LNCaP clone FGC (cell line): ENCODE results near the gene ADGRD1.

Experiments used
- DNase-seq: peaks from one replicate; pipeline ENCODE4 v3.0.0-alpha.2; 2011; ENCODE audit warnings: low read depth
- H3K4me3 ChIP-seq: 2 replicates; pipeline ENCODE4 v1.5.1; 2011; ENCODE audit warnings: mild to moderate bottlenecking, low read depth, low read length, control low read depth
- TF ChIP-seq, protein P1 (sequence below): IDR thresholded peaks from 2 replicates; pipeline ENCODE4 v1.5.1; 2012; ENCODE audit warnings: mild to moderate bottlenecking; ENCODE audit not compliant: control insufficient read depth, insufficient read depth; ENCODE audit errors: extremely low read depth

Gene ADGRD1

DNA sequence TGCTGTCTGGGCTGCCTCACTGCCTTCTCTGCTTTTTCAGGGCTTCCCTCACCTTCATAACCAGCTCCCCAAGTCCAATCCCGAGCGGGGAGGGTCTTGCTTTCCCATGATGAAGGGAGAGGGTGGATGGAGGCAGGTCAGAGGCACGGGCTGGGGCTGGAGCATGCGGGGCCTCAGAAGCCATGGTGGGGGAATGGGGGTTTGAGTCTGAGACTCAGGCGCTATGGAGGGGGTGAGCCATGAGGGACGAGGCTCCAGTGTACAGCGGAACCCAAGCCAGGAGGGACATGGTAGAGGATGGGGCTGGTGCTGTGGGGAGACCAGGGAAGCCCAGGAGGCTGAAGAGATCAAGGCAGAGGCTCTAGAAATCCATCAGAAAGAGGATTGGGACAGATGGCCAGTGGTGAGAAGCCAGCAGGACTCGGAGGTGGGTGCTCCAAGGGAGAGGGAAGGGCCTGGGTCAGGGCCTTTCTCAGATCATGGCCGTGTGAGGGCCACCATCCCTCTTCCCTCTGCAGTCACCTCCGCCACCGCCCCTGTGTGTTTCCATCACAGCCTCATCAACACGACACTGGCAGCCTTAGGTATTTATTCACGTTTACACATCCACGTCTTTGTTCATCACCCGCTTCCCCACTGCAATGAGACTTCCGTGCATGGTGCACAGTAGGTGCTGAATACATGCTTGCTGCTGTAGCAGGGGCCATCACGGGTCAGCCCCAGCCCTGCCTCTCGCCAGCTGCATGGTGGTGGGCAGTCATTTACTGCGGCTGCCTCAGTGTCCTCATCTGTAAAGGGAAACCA lies 144.7 kb downstream of the ADGRD1 start:
- no peak for DNase-seq
- TF ChIP-seq, protein P1, sequence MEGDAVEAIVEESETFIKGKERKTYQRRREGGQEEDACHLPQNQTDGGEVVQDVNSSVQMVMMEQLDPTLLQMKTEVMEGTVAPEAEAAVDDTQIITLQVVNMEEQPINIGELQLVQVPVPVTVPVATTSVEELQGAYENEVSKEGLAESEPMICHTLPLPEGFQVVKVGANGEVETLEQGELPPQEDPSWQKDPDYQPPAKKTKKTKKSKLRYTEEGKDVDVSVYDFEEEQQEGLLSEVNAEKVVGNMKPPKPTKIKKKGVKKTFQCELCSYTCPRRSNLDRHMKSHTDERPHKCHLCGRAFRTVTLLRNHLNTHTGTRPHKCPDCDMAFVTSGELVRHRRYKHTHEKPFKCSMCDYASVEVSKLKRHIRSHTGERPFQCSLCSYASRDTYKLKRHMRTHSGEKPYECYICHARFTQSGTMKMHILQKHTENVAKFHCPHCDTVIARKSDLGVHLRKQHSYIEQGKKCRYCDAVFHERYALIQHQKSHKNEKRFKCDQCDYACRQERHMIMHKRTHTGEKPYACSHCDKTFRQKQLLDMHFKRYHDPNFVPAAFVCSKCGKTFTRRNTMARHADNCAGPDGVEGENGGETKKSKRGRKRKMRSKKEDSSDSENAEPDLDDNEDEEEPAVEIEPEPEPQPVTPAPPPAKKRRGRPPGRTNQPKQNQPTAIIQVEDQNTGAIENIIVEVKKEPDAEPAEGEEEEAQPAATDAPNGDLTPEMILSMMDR = no peak
- H3K4me3 ChIP-seq = no peak overlapping the region

DNA sequence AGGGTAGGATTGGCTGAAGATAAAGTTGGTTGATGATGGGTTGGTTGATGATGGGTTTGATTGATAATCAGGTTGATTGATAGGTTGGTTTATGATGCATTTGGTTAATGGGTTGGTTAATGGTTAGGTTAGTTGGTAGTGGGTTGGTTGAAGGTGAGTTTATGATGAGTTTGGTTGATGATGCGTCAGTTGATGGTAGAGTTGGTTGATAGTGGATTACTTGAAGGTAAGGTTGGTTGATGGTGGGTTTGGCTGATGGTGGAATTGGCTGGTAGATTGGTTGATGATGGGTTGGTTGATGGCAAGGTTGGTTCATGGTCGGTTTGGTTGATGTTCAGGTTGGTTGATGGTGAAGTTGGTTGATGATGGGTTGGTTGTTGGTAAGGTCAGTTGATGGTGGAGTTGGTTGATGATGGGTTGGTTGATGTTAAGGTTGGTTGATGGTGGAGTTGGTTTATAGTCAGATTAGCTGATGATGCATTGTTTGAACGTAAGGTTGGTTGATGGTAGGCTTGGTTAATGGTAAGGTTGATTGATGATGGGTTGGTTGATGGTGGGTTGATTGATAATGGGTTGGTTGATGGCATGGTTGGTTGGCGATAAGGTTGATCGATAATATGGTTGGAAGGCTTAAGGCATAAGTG lies 146.4 kb downstream of the ADGRD1 start:
- no peak overlapping the region for H3K4me3 ChIP-seq
- TF ChIP-seq, protein P1 = no peak
- no peak for DNase-seq

DNA sequence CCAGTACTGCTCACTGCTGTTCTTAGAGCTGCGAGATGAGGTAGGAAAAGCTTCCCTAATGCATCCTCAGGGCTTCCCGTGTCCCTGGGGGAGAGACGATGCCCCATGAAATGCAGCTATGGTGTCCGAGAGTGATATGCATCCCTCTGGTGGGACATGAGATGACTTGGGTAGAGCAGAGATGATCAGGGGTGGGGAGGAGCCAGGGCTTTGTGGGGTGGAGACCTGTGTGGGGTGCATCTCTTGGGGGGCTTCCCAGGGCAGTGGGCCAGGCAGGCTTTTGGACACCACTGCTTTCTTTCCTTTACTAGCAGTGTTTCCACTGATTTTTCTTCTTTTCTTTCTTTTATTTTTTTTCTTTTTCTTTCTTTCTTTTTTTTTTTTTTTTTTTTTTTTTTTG lies 147.3 kb downstream of the ADGRD1 start:
- DNase-seq = no peak
- TF ChIP-seq, protein P1 = no peak
- H3K4me3 ChIP-seq = no peak overlapping the region

DNA sequence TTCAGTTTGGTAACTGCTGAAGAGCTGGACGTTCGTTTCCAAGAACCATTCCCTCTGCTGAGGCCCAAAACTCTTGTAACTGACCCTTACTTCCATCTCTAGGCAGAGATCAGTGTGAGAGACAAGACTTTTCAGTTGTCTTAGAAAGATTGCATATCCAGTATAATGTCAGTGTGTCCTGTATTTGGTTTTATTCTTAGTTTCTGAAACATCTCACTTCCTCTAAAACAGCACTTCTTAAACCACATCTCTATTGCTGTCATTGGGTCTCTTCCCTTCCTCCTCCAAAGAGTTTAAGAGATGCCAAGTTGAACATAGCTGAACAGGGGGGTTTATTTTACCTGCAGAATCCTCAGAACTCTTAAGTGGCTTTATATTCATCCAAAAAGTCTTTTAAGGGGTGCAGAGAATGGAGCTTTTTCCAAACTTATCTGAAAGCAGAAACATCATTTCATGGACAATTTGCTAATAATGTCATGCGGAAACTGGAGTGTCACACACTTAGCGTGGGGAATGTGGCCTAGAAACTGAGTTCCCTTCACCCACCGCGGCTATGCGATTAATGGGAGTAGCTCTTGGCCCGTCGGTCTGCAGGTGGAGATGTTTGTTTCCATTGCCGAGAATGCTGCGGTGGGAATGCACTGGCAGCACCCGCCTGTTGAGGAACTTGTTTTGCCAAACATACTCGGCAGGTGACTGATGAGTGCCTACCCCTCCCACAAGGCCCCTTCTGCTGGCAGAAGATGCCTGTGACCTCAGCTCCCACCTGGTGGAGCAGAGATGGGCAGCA lies 148.2 kb downstream of the ADGRD1 start:
- DNase-seq = no peak
- H3K4me3 ChIP-seq = no peak overlapping the region
- TF ChIP-seq, protein P1 = no peak

DNA sequence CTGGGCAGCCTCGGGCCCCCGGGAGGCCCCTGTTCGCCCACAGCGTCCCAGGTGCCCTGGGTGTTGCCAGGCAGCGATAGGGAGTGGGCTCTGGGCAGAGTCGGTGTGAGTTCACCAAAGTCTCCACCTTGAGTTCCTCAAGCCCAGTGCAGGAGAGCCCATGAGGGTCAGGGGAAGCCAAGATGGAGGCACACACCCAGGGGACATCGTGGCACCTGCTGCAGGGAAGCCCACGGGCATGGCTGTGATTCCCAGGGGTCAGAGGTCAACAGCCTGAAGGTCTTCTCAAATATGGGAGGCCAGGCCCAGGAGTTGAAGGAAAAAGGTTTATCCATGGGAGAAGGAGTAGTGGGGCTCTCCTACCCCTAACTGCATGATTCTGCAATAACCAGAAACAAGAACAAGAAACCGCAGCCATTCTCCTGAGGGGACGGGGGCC lies 148.8 kb downstream of the ADGRD1 start:
- H3K4me3 ChIP-seq = no peak overlapping the region
- TF ChIP-seq, protein P1 = no peak

DNA sequence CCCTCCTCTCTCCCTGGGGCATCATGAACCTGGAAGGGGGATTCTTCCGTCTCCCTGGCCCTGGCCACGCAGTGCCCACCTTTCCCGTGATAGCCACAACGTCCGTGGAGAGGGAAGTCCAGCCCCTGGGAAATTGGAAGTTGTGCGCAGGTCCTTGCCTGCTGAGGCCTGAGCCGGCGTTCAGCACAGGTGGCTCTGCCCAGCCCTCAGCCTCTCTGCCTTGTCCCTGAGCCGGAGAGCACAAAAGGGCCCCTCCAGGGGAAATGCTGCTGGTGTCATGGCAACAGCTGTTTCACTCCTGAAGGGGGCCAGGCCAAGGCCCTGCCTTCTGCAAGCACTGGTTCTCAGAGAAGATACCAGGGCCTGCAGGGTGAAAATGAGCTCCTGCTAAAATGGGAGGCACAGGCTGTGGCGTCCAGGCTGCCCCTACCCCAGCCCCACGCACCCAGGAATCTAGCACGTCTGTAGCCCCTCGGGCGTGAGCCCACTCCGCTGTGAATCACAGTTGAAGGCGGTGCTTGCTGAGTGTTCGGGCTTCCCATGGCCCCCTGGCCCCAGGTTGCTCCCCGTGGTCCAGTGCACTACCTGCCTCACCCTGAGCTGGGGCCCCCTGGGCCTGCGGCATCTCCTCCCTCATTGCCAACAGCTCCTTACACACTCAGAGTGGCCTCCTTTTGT lies 149.4 kb downstream of the ADGRD1 start:
- no peak overlapping the region for H3K4me3 ChIP-seq
- TF ChIP-seq, protein P1 = no peak
- DNase-seq = no peak

More for the DNA sequence above, 148.8 kb downstream of the ADGRD1 start:
- DNase-seq = no peak
